Right lobe of liver (tissue), 6 donors: Measurements from ENCODE around the gene HDGFL2. TPM values are rescaled to one million over a fixed set of nuclear protein-coding genes. Genes with fewer than 3 reads are reported as not detected.

Source experiments
- ATAC-seq, 4 donors: fragments of 200-7000 bp; cut with Tn5 transposase; one replicate each; pipeline ENCODE4 v1.9.1; 2020; ENCODE audit warnings: mild to moderate bottlenecking in 4 of 4, moderate library complexity in 4 of 4
- DNase-seq, 3 donors: peaks; one replicate each; pipeline ENCODE4 v3.0.0-alpha.2; 2020
- H3K27ac ChIP-seq, 3 donors: fragments of 200-600 bp; one replicate each; pipeline ENCODE4 v1.8.0; 2022
- H3K27me3 ChIP-seq, 2 donors: fragments of 200-600 bp; one replicate each; pipeline ENCODE4 v1.8.0; 2022
- H3K36me3 ChIP-seq, 4 donors: fragments of 200-600 bp; sonication (generic) in 1 of 4; one replicate each; pipeline versions ENCODE4 v1.5.1 to v1.8.0; 2017 to 2022; ENCODE audit warnings: control low read depth in 1 of 4
- H3K4me1 ChIP-seq, 4 donors: fragments of 200-600 bp; sonication (generic) in 1 of 4; one replicate each; pipeline versions ENCODE4 v1.5.1 to v1.8.0; 2017 to 2022; ENCODE audit warnings: control low read depth in 1 of 4
- H3K4me3 ChIP-seq, 3 donors: fragments of 200-600 bp; one replicate each; pipeline ENCODE4 v1.8.0; 2022
- H3K9me3 ChIP-seq, 4 donors: fragments of 200-600 bp; sonication (generic) in 1 of 4; one replicate each; pipeline versions ENCODE4 v1.5.1 to v1.8.0; 2017 to 2022; ENCODE audit warnings: control low read depth in 1 of 4
- POLR2A ChIP-seq: fragments of 450-650 bp; IDR thresholded peaks from one replicate; pipeline ENCODE4 v1.6.1; 2017; ENCODE audit warnings: antibody characterized with exemption, mild to moderate bottlenecking
- WGBS: methylation state at CpG from one replicate; pipeline ENCODE4 v1.1.6; 2018; ENCODE audit warnings: low coverage, low lambda C conversion rate; ENCODE audit not compliant: insufficient coverage; ENCODE audit errors: missing lambda C conversion rate; 5-methylcytosine and 5-hydroxymethylcytosine counted together
- intact Hi-C, 2 donors: fragments of 100-400 bp; cut with DNase I; formaldehyde crosslinking; loops; one replicate each; pipeline versions ENCODE4 v1.11.2 to v1.14.1; 2022
- total RNA-seq, 6 experiments: library from RNA; depleted of rRNA in 2 of 6; stranded (reverse); fragments of >200 nt in 2 of 6; fragmentation: NEBNext Ultra II Directional in 3 of 6; extraction: Animal tissue kit (Norgen Biotek cat#: 25700) in 3 of 6; gene quantifications; one replicate each; pipeline versions ENCODE4 v1.1.0 to v1.2.4, GENCODE V29; 2016 to 2023
- TF ChIP-seq, protein P1 (sequence below), 4 donors: fragments of 200-600 bp in 3 of 4; fragments of 450-650 bp in 1 of 4; IDR thresholded peaks; one replicate each; pipeline versions ENCODE4 v1.5.1 to v1.8.0; 2016 to 2022; ENCODE audit warnings: antibody characterized with exemption in 4 of 4, mild to moderate bottlenecking in 2 of 4
- donor health status: DM: no; HTN: yes; CAD: no.
- donor health status: DM: no; HTN: no; CAD: no.
- donor health status: DM: no; HTN: no; CAD: no.
- donor health status: DM: no; HTN: yes; CAD: no.
- donor health status: DM: no; HTN: yes; CAD: no.

HDGFL2 gene
- total RNA-seq, 6 experiments from 2014 or later, result 8.4 to 16.3 (median 14.0) TPM

- H3K4me1 ChIP-seq, result no peaks in the 10 kb centered on the region
- H3K4me3 ChIP-seq, result no peak overlapping the region
- intact Hi-C loops, result loop anchor here in 1 of 2 donors (10.0 kb wide), 1 partner anchor 233 kb away; no protein-coding TSS in a partner anchor
- ATAC-seq, result no peak
- H3K27me3 ChIP-seq, result no peaks in the 10 kb centered on the region
- no peak for DNase-seq
- H3K27ac ChIP-seq, result no peak overlapping the region
- H3K36me3 ChIP-seq, result peaks cover 0 to 41% (median 2%) of the 10 kb centered on the region in 4 donors
- no peaks in the 10 kb centered on the region for H3K9me3 ChIP-seq
- 95% methylated on average over 7 of the region's 25 CpGs for WGBS
- TF ChIP-seq POLR2A, result no peak
- TF ChIP-seq, protein P1, sequence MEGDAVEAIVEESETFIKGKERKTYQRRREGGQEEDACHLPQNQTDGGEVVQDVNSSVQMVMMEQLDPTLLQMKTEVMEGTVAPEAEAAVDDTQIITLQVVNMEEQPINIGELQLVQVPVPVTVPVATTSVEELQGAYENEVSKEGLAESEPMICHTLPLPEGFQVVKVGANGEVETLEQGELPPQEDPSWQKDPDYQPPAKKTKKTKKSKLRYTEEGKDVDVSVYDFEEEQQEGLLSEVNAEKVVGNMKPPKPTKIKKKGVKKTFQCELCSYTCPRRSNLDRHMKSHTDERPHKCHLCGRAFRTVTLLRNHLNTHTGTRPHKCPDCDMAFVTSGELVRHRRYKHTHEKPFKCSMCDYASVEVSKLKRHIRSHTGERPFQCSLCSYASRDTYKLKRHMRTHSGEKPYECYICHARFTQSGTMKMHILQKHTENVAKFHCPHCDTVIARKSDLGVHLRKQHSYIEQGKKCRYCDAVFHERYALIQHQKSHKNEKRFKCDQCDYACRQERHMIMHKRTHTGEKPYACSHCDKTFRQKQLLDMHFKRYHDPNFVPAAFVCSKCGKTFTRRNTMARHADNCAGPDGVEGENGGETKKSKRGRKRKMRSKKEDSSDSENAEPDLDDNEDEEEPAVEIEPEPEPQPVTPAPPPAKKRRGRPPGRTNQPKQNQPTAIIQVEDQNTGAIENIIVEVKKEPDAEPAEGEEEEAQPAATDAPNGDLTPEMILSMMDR (IDR thresholded peaks at IDR 0.05), result no peak
These were observed 25.8 kb downstream of the HDGFL2 start for GRCh38 chr19:4497770-4498389.

DNA sequence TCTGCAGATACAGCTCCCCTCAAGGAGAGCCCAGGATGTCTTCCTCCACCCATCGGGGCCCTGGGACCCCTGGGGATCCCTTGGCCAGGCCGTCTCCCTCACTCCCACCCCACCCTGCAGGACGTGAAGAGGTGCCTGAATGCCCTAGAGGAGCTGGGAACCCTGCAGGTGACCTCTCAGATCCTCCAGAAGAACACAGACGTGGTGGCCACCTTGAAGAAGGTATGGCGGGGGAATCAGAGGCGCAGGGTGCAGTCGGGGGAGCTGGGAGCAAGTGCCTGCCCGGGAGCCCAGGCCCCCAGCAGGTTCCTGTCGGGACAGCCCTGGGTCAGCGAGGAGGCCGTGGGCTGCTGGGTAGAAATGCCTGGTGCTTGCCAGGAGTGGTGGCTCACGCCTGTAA is 26.6 kb downstream of the HDGFL2 start:
- Histone ChIP-seq H3K36me3 (peaks cover 0 to 48% (median 2%) of the 10 kb centered on the region in 4 donors), H3K4me1 (no peaks in the 10 kb centered on the region), H3K27ac (no peak overlapping the region), H3K4me3 (no peak overlapping the region), H3K9me3 (no peaks in the 10 kb centered on the region), H3K27me3 (no peaks in the 10 kb centered on the region)
- DNase-seq (no peak), ATAC-seq (no peak)
- no peak for TF ChIP-seq POLR2A
- TF ChIP-seq, protein P1 (IDR thresholded peaks at IDR 0.05), result no peak
- intact Hi-C loops, result loop anchor here in 1 of 2 donors (10.0 kb wide), 1 partner anchor 234 kb away; no protein-coding TSS in a partner anchor
- 80% methylated on average over 1 of the region's 12 CpGs for WGBS

DNA sequence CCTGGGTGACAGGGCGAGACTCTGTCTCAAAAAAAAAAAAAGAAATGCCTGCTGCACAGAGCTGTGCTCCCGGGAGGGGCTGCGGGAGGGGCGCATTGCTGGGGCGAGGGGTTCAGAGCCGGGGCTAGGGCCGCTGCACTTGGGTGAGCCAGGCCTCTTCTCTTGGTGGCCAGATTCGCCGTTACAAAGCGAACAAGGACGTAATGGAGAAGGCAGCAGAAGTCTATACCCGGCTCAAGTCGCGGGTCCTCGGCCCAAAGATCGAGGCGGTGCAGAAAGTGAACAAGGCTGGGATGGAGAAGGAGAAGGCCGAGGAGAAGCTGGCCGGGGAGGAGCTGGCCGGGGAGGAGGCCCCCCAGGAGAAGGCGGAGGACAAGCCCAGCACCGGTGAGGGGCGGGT is 27.2 kb downstream of the HDGFL2 start:
- Histone ChIP-seq H3K36me3 (peaks cover 0 to 46% (median 1%) of the 10 kb centered on the region in 4 donors), H3K27me3 (no peaks in the 10 kb centered on the region), H3K4me1 (no peaks in the 10 kb centered on the region), H3K4me3 (no peak overlapping the region), H3K9me3 (no peaks in the 10 kb centered on the region), H3K27ac (no peak overlapping the region)
- ATAC-seq (no peak), DNase-seq (no peak)
- WGBS, result 94% methylated on average over 11 of the region's 23 CpGs
- intact Hi-C loops, result loop anchor here in 1 of 2 donors (10.0 kb wide), 1 partner anchor 235 kb away; no protein-coding TSS in a partner anchor
- TF ChIP-seq, protein P1 (IDR thresholded peaks at IDR 0.05), result no peak

GRCh38 chr19:4499855-4500254 is 27.8 kb downstream of the HDGFL2 start:
- Histone ChIP-seq H3K36me3 (peaks cover 0 to 49% (median 4%) of the 10 kb centered on the region in 4 donors), H3K27me3 (no peaks in the 10 kb centered on the region), H3K9me3 (no peaks in the 10 kb centered on the region), H3K4me3 (no peak overlapping the region), H3K27ac (no peak overlapping the region), H3K4me1 (no peaks in the 10 kb centered on the region)
- intact Hi-C loops, result loop anchor here in 1 of 2 donors (10.0 kb wide), 1 partner anchor 235 kb away; no protein-coding TSS in a partner anchor
- ATAC-seq (no peak), DNase-seq (no peak)
- 94% methylated on average over 2 of the region's 15 CpGs for WGBS
- TF ChIP-seq, protein P1 (IDR thresholded peaks at IDR 0.05), result no peak
- TF ChIP-seq POLR2A, result no peak
